Measurements from ENCODE around the gene UBXN2A. TPM values are rescaled to one million over a fixed set of nuclear protein-coding genes. Genes with fewer than 3 reads are reported as not detected.

UBXN2A gene
- total RNA-seq, 1 donor from 2014 or later = 20.0 TPM

DNA sequence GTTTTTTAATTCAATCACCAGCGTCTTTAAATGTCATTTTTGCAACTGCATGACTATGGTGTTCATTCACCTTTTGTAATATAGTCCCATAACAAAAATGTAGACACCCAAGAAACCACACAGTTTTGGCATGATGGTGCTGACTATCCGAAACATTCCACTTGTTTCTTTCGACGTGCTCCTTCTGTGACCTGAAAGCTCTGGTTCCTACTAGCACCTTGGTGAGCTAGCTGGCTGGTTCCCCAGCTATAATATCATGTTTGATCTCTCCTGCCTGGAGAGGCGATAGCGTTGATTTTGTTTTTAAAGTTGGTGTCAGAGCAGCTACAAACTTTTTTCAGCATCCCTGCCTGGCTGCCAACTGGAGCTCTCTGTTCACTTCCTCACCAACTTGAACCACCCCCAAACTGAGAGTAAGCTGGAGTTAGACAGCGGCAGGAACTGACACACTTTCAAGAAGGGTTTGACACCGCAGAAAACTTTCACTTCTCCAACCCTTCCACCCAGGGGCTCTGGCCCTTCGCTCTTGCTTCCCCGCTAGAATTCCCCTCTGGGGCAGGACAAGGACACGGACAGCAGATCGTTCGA, 14.5 kb upstream of the UBXN2A start:
- no peak for DNase-seq
- peaks cover 6% of the 10 kb centered on the region for H3K36me3 Mint-ChIP-seq (ENCODE audit: unreplicated experiment)

DNA sequence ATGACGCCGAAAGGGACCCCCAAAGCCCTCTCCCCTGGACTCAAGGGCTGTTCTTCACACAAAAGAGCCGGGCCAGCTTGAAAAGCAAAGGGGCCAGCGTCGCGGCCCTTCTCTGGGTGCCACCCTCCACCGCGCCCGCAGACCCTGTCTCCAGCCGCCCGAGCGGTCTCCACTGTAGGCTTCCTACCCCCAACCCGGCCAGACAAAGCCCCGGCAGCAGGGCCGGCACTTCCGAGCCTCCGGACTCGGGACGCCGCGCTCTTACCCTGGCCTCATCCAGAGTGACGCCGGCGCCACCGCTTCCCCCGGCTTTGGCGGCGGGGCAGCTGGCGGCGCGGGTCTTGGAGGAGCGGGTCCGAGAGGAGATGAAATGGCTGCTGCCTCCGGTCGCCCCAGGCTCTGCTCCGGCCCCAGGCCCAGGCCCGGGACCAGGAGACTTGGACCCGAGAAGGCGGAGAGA, 13.9 kb upstream of the UBXN2A start:
- TF ChIP-seq, protein P1, sequence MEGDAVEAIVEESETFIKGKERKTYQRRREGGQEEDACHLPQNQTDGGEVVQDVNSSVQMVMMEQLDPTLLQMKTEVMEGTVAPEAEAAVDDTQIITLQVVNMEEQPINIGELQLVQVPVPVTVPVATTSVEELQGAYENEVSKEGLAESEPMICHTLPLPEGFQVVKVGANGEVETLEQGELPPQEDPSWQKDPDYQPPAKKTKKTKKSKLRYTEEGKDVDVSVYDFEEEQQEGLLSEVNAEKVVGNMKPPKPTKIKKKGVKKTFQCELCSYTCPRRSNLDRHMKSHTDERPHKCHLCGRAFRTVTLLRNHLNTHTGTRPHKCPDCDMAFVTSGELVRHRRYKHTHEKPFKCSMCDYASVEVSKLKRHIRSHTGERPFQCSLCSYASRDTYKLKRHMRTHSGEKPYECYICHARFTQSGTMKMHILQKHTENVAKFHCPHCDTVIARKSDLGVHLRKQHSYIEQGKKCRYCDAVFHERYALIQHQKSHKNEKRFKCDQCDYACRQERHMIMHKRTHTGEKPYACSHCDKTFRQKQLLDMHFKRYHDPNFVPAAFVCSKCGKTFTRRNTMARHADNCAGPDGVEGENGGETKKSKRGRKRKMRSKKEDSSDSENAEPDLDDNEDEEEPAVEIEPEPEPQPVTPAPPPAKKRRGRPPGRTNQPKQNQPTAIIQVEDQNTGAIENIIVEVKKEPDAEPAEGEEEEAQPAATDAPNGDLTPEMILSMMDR (IDR thresholded peaks at IDR 0.05; ENCODE audit: partially characterized antibody, unreplicated experiment) = no peak
- Mint-ChIP-seq H3K4me1 (ENCODE audit: low read depth, unreplicated experiment) (peaks cover 14% of the 10 kb centered on the region), H3K4me3 (ENCODE audit: unreplicated experiment) (peak overlapping the region; percentile 99), H3K27ac (ENCODE audit: unreplicated experiment) (peak overlapping the region; percentile 96), H3K27me3 (ENCODE audit: unreplicated experiment) (peaks cover 16% of the 10 kb centered on the region), H3K36me3 (ENCODE audit: unreplicated experiment) (peaks cover 6% of the 10 kb centered on the region), H3K9me3 (ENCODE audit: unreplicated experiment) (peaks cover 22% of the 10 kb centered on the region)
- DNase-seq = peak; percentile 54

More for the DNA sequence above, 14.5 kb upstream of the UBXN2A start:
- peaks cover 14% of the 10 kb centered on the region for H3K4me1 Mint-ChIP-seq (ENCODE audit: low read depth, unreplicated experiment)
- TF ChIP-seq, protein P1 (IDR thresholded peaks at IDR 0.05; ENCODE audit: partially characterized antibody, unreplicated experiment) = no peak
- peaks cover 22% of the 10 kb centered on the region for H3K9me3 Mint-ChIP-seq (ENCODE audit: unreplicated experiment)
- H3K27me3 Mint-ChIP-seq (ENCODE audit: unreplicated experiment) = peaks cover 16% of the 10 kb centered on the region
- peak overlapping the region; percentile 96 for H3K27ac Mint-ChIP-seq (ENCODE audit: unreplicated experiment)
- peak overlapping the region; percentile 99 for H3K4me3 Mint-ChIP-seq (ENCODE audit: unreplicated experiment)

DNA sequence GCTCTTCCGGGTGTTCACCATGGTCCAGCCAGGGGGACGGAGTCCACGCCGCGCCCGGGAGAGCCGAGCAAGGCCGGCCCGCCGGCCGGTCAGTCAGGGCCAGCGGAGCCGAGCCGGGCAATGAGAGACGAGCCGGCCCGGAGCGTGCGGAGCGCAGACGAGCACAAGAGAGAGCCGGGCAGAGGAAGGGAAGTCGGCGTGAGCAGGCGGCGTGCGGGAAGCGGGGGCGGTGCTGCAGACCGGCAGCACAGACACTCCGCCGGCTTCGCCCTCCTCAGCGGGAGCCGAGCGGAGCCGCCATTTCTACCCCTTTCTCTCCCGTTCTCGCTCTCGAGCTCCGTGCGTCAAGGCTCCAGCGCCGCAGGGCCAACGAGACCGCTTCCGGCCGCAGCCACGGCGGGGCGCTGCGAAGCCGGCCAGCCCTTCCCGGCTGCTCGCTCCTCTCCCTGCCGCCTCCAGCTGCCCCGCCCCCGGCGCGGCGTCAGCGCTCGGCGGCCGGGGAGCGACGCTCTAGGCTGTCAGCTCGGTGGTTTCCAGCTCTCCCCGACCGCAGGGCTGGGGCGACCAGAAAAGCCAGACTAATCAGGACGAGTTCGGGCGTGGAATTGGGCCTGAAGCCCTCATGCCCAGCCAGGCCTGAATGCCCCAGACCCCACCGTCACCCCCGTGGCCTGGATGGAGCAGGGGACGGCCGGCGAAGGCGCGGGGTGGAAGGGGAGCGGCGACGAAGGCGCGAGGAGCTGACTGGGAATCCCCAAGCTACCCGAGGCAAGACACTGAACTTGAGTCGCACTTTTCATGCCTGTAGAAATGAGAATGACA, 13.3 kb upstream of the UBXN2A start, which contains the start of gene ATAD2B:
Gene ATAD2B (minus strand): TSS at position 374 of the 822 bp plus-strand sequence. CDS start 353 bp downstream, at position 21.
- peak; percentile 96 for DNase-seq
- peaks cover 16% of the 10 kb centered on the region for H3K27me3 Mint-ChIP-seq (ENCODE audit: unreplicated experiment)
- H3K36me3 Mint-ChIP-seq (ENCODE audit: unreplicated experiment) = peaks cover 6% of the 10 kb centered on the region
- H3K27ac Mint-ChIP-seq (ENCODE audit: unreplicated experiment) = peak within 1 kb of the TSS; percentile 96
- H3K9me3 Mint-ChIP-seq (ENCODE audit: unreplicated experiment) = peaks cover 22% of the 10 kb centered on the region
- TF ChIP-seq, protein P1 (IDR thresholded peaks at IDR 0.05; ENCODE audit: partially characterized antibody, unreplicated experiment) = peak; percentile 87
- H3K4me1 Mint-ChIP-seq (ENCODE audit: low read depth, unreplicated experiment) = peaks cover 13% of the 10 kb centered on the region
- H3K4me3 Mint-ChIP-seq (ENCODE audit: unreplicated experiment) = peak within 1 kb of the TSS; percentile 99

DNA sequence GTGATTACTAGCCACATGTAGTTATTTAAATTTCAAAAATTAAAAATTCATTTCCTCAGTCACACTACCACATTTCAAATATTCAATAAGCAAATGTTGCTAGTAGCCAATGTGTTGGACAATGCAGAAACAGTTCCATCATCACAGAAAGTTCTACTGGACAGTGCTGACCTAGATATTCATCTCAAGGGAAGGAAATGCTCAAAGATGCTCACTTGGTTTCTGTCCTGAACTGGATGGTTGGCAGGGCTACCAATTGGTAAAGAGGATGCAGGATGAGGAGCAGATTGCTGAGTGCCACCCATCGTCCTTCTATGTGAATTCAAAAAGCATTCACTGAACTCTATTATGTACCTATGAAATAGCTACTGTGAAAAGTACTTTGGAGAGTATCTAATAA, 6.0 kb upstream of the UBXN2A start:
- H3K4me3 Mint-ChIP-seq (ENCODE audit: unreplicated experiment) = no peak overlapping the region
- peaks cover 7% of the 10 kb centered on the region for H3K4me1 Mint-ChIP-seq (ENCODE audit: low read depth, unreplicated experiment)
- H3K27ac Mint-ChIP-seq (ENCODE audit: unreplicated experiment) = no peak overlapping the region
- H3K36me3 Mint-ChIP-seq (ENCODE audit: unreplicated experiment) = no peaks in the 10 kb centered on the region
- DNase-seq = no peak
- peaks cover 2% of the 10 kb centered on the region for H3K27me3 Mint-ChIP-seq (ENCODE audit: unreplicated experiment)
- TF ChIP-seq, protein P1 (IDR thresholded peaks at IDR 0.05; ENCODE audit: partially characterized antibody, unreplicated experiment) = no peak
- peaks cover under 1% of the 10 kb centered on the region for H3K9me3 Mint-ChIP-seq (ENCODE audit: unreplicated experiment)
